ENCODE data around the gene ENOX2.

ENOX2 gene

DNA sequence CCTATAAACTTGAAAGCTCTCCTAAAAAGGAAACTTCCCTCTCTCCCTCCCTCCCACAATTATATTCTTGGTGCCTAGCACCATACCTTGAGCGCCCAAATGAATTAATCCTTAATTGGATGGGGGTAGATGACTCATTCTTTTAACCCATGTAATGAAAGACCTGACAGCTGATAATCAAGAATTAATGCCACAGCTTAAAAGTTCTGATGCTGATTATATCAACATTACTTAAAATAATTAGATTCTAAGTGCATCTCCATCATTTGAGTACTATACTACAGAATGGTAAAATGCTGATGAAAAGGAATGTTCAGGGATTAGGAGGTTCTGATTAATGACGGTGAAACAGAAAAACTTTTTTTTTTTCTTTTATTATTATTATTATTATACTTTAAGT lies 117.0 kb downstream of the ENOX2 start:
- TF ChIP-seq, protein P1, sequence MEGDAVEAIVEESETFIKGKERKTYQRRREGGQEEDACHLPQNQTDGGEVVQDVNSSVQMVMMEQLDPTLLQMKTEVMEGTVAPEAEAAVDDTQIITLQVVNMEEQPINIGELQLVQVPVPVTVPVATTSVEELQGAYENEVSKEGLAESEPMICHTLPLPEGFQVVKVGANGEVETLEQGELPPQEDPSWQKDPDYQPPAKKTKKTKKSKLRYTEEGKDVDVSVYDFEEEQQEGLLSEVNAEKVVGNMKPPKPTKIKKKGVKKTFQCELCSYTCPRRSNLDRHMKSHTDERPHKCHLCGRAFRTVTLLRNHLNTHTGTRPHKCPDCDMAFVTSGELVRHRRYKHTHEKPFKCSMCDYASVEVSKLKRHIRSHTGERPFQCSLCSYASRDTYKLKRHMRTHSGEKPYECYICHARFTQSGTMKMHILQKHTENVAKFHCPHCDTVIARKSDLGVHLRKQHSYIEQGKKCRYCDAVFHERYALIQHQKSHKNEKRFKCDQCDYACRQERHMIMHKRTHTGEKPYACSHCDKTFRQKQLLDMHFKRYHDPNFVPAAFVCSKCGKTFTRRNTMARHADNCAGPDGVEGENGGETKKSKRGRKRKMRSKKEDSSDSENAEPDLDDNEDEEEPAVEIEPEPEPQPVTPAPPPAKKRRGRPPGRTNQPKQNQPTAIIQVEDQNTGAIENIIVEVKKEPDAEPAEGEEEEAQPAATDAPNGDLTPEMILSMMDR (IDR thresholded peaks at IDR 0.05; ENCODE audit: insufficient read depth, low read depth, low read length, missing control alignments), result no peak

DNA sequence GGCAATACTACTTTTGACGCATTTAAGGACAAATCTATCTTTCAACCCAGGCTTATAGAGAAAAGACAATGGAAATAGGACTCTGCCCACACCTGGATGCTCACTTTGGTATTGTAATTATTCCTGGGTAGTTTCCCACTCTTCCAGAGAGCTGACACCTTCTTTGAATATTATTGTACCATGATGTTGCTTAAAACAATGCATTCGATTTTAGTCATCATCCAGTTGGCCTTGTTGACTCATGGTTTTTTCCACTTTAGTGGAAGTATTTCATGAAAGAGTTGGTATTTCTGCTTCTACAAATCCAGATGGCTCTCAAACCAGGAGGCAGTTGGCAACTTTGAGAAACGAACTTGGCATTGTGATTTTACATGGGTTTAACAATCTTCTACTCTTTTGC lies 124.2 kb downstream of the ENOX2 start:
- DNase-seq (ENCODE audit: low read depth), result no peak
- TF ChIP-seq, protein P1 (IDR thresholded peaks at IDR 0.05; ENCODE audit: insufficient read depth, low read depth, low read length, missing control alignments), result no peak
- no peak overlapping the region for H3K4me3 ChIP-seq (ENCODE audit: low read depth, low read length)

More for the DNA sequence above, 117.0 kb downstream of the ENOX2 start:
- DNase-seq (ENCODE audit: low read depth), result no peak
- no peak overlapping the region for H3K4me3 ChIP-seq (ENCODE audit: low read depth, low read length)

DNA sequence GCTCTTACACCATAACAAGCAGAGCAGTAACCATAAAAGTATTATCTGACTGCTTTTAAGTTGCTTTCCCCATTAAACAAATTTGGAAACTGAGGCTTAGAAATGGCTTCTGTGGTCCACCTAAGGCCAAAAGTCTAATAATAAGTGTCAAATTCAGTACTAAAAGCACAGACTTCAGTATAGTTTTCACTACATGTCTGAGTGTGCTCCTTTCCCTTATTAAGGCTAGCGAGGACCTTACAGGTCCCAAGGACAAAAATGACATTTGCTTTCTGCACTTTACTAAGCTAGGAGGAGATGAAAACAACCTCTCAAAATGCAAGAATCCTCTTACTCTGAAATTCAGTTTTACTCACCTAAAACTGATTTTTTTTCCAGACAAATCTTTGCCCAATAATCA lies 127.2 kb downstream of the ENOX2 start:
- DNase-seq (ENCODE audit: low read depth), result no peak
- TF ChIP-seq, protein P1 (IDR thresholded peaks at IDR 0.05; ENCODE audit: insufficient read depth, low read depth, low read length, missing control alignments), result no peak

DNA sequence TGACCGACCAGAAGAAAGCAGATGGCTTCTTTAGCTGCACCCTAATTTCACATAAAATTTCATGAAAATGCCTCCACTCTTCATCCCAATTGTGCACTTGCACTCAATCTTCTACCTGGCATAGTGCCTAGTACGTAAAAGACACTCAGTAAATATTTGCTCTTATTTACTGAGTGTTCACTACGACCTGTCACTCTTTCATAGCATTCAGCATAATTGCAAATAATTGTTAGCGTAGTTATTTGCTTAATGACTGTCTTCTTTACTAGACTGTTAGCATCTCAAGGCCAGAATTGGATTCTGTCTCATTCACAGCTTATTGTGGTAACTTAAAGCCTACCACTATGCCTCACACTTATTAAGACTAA lies 130.2 kb downstream of the ENOX2 start:
- TF ChIP-seq, protein P1 (IDR thresholded peaks at IDR 0.05; ENCODE audit: insufficient read depth, low read depth, low read length, missing control alignments), result no peak
- H3K4me3 ChIP-seq (ENCODE audit: low read depth, low read length), result no peak overlapping the region
- no peak for DNase-seq (ENCODE audit: low read depth)

More for the DNA sequence above, 127.2 kb downstream of the ENOX2 start:
- no peak overlapping the region for H3K4me3 ChIP-seq (ENCODE audit: low read depth, low read length)

DNA sequence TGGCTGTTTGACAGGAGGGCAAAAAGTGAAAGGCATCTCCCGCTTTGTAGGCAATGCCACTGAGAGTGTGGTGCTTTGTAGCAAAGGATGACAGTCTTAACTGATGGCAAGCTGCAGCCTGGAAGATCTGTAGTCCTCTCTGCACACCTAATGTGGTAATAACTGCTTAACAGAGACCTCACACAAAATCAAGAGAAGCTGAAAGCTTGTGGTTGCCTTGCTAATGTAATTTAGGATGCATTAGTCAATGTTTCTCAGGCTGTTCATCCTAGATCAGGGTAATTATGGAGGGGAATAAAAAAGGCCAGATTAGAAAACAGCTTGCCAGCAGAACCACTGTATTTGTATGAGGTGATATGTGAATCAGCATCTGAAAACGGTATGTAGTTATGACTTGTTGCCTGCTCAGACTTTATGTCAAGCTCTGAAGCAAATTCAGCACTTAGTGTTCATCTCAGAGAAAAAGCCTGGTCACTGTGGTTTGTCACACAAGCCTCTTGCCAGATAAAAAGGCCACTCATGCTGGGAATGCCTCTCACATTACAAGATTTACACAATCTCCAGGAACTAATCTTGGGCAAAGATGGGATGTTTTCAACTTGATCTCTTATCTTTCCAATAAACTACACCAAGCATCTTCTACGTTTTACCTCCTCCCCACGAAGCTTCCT lies 130.8 kb downstream of the ENOX2 start:
- TF ChIP-seq, protein P1 (IDR thresholded peaks at IDR 0.05; ENCODE audit: insufficient read depth, low read depth, low read length, missing control alignments), result no peak
- DNase-seq (ENCODE audit: low read depth), result no peak
- no peak overlapping the region for H3K4me3 ChIP-seq (ENCODE audit: low read depth, low read length)

DNA sequence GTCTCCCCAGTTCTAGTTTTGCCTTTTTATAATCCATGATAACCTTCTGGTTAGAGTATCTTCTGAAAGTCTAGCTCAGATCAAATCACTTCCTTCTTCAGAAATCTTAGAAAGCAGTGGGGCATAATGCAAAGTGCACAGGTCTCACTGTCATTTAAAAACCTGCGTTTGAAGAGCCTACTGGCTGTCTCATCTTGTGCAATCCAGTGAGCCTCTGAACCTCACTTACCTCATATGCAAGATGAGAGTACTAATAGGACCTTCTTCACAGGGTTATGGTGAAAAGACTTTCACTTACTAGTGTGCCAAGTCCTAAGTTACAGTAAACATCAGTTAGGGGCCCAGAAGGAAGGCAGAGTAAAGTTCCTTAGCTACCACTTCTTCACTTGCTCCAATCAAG lies 131.4 kb downstream of the ENOX2 start:
- peak; percentile 0 for DNase-seq (ENCODE audit: low read depth)
- no peak overlapping the region for H3K4me3 ChIP-seq (ENCODE audit: low read depth, low read length)
- TF ChIP-seq, protein P1 (IDR thresholded peaks at IDR 0.05; ENCODE audit: insufficient read depth, low read depth, low read length, missing control alignments), result no peak

DNA sequence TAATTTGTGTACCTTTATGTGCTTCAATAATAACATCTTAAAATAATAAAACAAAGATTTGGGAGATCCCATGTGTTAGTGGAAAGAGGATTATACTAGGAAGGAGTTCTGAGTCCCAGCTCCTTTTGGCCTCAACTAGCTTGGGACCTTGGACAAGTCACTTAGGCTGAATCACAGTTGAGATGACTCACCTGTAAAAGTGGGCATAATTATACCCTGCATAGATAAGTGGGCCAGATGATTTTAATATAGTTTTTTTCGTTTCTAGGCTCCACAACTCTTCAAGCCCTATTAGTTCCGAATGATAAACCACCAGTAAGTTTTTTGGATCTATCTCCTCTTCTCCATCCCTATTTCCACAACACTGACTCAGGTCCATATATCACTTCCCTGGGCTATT lies 131.8 kb downstream of the ENOX2 start:
- TF ChIP-seq, protein P1 (IDR thresholded peaks at IDR 0.05; ENCODE audit: insufficient read depth, low read depth, low read length, missing control alignments), result no peak
- no peak overlapping the region for H3K4me3 ChIP-seq (ENCODE audit: low read depth, low read length)
- no peak for DNase-seq (ENCODE audit: low read depth)
